ENCODE results near the gene LRP1B. TPM values are rescaled to one million over a fixed set of nuclear protein-coding genes. Genes with fewer than 3 reads are reported as not detected.

Gene LRP1B
- total RNA-seq, 1 donor from 2014 or later, result 1.7 TPM

- Mint-ChIP-seq H3K27ac (no peak overlapping the region), H3K9me3 (peaks cover 4% of the 10 kb centered on the region), H3K27me3 (ENCODE audit: low read depth) (no peaks in the 10 kb centered on the region), H3K4me3 (no peak overlapping the region), H3K36me3 (no peaks in the 10 kb centered on the region), H3K4me1 (peaks cover 1% of the 10 kb centered on the region)
- no peak for DNase-seq (ENCODE audit: low spot score in 2 of 2, unreplicated experiment in 2 of 2)
- no peak for TF ChIP-seq CTCF (IDR thresholded peaks at IDR 0.05; ENCODE audit: unreplicated experiment)
Measured at GRCh38 chr2:141522048-141522447, 608.8 kb downstream of the LRP1B start.

GRCh38 chr2:141519906-141520305 lies 610.9 kb downstream of the LRP1B start:
- Mint-ChIP-seq H3K36me3 (no peaks in the 10 kb centered on the region), H3K4me1 (peaks cover 1% of the 10 kb centered on the region), H3K27ac (no peak overlapping the region), H3K4me3 (no peak overlapping the region), H3K27me3 (ENCODE audit: low read depth) (no peaks in the 10 kb centered on the region), H3K9me3 (peaks cover 4% of the 10 kb centered on the region)
- no peak for TF ChIP-seq CTCF (IDR thresholded peaks at IDR 0.05; ENCODE audit: unreplicated experiment)
- DNase-seq (ENCODE audit: low spot score in 2 of 2, unreplicated experiment in 2 of 2), result no peak

GRCh38 chr2:141517852-141518421 lies 612.9 kb downstream of the LRP1B start:
- no peak for TF ChIP-seq CTCF (IDR thresholded peaks at IDR 0.05; ENCODE audit: unreplicated experiment)

GRCh38 chr2:141517180-141517851 lies 613.5 kb downstream of the LRP1B start:
- TF ChIP-seq CTCF (IDR thresholded peaks at IDR 0.05; ENCODE audit: unreplicated experiment), result no peak
- H3K4me3 Mint-ChIP-seq, result no peak overlapping the region

More at GRCh38 chr2:141517852-141518421, 612.9 kb downstream of the LRP1B start:
- DNase-seq (ENCODE audit: low spot score in 2 of 2, unreplicated experiment in 2 of 2), result no peak
- H3K4me1 Mint-ChIP-seq, result peaks cover 1% of the 10 kb centered on the region
- H3K27ac Mint-ChIP-seq, result no peak overlapping the region
- H3K36me3 Mint-ChIP-seq, result no peaks in the 10 kb centered on the region
- peaks cover 8% of the 10 kb centered on the region for H3K9me3 Mint-ChIP-seq
- no peaks in the 10 kb centered on the region for H3K27me3 Mint-ChIP-seq (ENCODE audit: low read depth)
- H3K4me3 Mint-ChIP-seq, result no peak overlapping the region

GRCh38 chr2:141515931-141516330 lies 614.9 kb downstream of the LRP1B start:
- Mint-ChIP-seq H3K4me3 (no peak overlapping the region), H3K27me3 (ENCODE audit: low read depth) (no peaks in the 10 kb centered on the region), H3K36me3 (no peaks in the 10 kb centered on the region), H3K27ac (no peak overlapping the region), H3K4me1 (peaks cover 11% of the 10 kb centered on the region), H3K9me3 (peaks cover 8% of the 10 kb centered on the region)
- no peak for TF ChIP-seq CTCF (IDR thresholded peaks at IDR 0.05; ENCODE audit: unreplicated experiment)
- DNase-seq (ENCODE audit: low spot score in 2 of 2, unreplicated experiment in 2 of 2), result no peak

More at GRCh38 chr2:141517180-141517851, 613.5 kb downstream of the LRP1B start:
- H3K36me3 Mint-ChIP-seq, result no peaks in the 10 kb centered on the region
- H3K27ac Mint-ChIP-seq, result no peak overlapping the region
- H3K27me3 Mint-ChIP-seq (ENCODE audit: low read depth), result no peaks in the 10 kb centered on the region
- H3K9me3 Mint-ChIP-seq, result peaks cover 8% of the 10 kb centered on the region
- peaks cover under 1% of the 10 kb centered on the region for H3K4me1 Mint-ChIP-seq
- no peak for DNase-seq (ENCODE audit: low spot score in 2 of 2, unreplicated experiment in 2 of 2)
